Measurements from ENCODE around the gene CADM3. TPM values are rescaled to one million over a fixed set of nuclear protein-coding genes. Genes with fewer than 3 reads are reported as not detected.

CADM3 gene
- total RNA-seq, 2 donors from 2014 or later, result not detected

DNA sequence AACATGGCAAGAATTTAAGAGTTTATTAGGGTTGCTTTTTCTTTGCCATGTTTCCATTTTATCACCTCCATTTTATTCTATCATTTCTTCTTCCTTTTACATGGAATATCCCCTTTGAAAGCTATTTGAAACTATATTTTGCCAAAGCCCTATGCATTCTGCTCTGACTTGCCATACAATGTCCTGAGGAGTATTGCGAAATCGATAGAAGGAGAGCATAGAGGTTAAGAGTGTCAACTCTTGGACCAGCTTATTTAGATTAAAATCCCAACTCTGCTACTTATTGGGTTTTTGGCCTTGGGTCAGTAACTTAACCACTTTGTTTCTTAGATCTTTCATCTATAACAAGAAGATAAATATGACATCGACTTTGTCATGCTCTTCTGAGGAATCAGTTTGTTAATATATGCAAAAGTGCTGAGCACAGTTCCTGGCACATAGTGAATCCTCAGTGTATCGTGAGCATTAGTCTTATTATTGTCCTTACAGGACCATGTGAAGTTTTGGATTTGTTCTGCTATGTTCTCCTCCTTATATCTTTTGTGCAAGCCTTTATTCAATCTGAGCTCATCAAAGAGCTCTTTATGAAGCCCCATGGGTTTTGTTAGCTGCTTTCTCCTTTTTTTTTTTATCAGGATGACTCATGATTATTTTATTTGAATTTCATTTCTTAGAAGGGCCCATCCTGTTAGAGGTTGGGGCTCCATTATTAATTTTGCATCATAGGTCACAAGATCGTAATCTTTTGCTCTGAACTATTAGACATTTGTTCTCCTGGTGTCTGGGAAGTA is 50.9 kb downstream of the CADM3 start:
- no peak for ATAC-seq (replicated peaks in 1 of 2)
- no peaks in the 10 kb centered on the region for H3K4me1 Mint-ChIP-seq (ENCODE audit: low read depth)
- no peaks in the 10 kb centered on the region for H3K9me3 Mint-ChIP-seq
- DNase-seq, result no peak
- no peak overlapping the region for H3K27ac Mint-ChIP-seq
- no peak overlapping the region for H3K4me3 Mint-ChIP-seq
- no peaks in the 10 kb centered on the region for H3K36me3 Mint-ChIP-seq (ENCODE audit: insufficient read depth in 2 of 2)
- peaks cover 12% of the 10 kb centered on the region for H3K27me3 Mint-ChIP-seq (ENCODE audit: low read depth)

GRCh38 chr1:159223004-159223403 is 51.6 kb downstream of the CADM3 start:
- Mint-ChIP-seq H3K4me1 (ENCODE audit: low read depth) (no peaks in the 10 kb centered on the region), H3K27me3 (ENCODE audit: low read depth) (peaks cover 12% of the 10 kb centered on the region), H3K9me3 (no peaks in the 10 kb centered on the region), H3K36me3 (ENCODE audit: insufficient read depth in 2 of 2) (no peaks in the 10 kb centered on the region), H3K27ac (no peak overlapping the region), H3K4me3 (no peak overlapping the region)
- ATAC-seq (replicated peaks in 1 of 2) (no peak), DNase-seq (no peak)

GRCh38 chr1:159228554-159228953 is 57.1 kb downstream of the CADM3 start:
- DNase-seq (no peak), ATAC-seq (replicated peaks in 1 of 2) (no peak)
- Mint-ChIP-seq H3K27ac (no peak overlapping the region), H3K4me1 (ENCODE audit: low read depth) (no peaks in the 10 kb centered on the region), H3K4me3 (no peak overlapping the region), H3K36me3 (ENCODE audit: insufficient read depth in 2 of 2) (no peaks in the 10 kb centered on the region), H3K9me3 (no peaks in the 10 kb centered on the region), H3K27me3 (ENCODE audit: low read depth) (peaks cover 12% of the 10 kb centered on the region)

DNA sequence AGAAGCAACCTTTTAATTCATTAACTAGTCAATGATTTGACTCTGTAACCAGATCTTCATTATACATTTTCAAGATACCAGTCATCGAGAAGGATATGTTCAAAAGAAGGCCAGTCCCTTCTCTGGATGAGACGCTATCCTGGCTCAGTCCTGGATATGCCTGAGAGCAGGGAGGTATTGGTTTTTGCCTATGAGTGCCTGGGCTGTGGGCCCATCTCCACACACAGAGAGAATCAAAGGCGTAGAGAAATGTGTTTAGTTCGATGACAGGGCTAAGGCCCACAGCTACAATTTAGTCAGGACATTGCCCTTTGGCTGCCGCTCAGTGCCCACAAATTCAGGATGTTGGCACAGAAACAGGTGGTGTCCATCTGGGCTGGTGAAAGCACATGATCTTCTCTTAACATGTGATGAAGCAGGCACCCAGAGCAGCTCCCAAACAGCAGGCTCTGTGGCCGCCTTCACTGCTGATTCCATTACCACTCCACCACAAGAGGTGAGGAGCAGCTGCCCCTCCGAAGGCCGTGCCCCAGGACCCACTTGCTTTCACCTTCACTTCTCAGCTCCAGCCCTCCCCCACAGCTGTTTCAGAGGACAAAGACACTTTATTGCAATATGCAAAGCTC is 58.0 kb downstream of the CADM3 start:
- no peak overlapping the region for H3K4me3 Mint-ChIP-seq
- H3K27me3 Mint-ChIP-seq (ENCODE audit: low read depth), result peaks cover 12% of the 10 kb centered on the region
- H3K4me1 Mint-ChIP-seq (ENCODE audit: low read depth), result no peaks in the 10 kb centered on the region
- H3K9me3 Mint-ChIP-seq, result no peaks in the 10 kb centered on the region
- H3K36me3 Mint-ChIP-seq (ENCODE audit: insufficient read depth in 2 of 2), result no peaks in the 10 kb centered on the region
- ATAC-seq (replicated peaks in 1 of 2), result no peak
- no peak overlapping the region for H3K27ac Mint-ChIP-seq
- DNase-seq, result no peak

GRCh38 chr1:159229896-159230295 is 58.5 kb downstream of the CADM3 start:
- Mint-ChIP-seq H3K9me3 (peaks cover 0 to 1% of the 10 kb centered on the region in 2 donors), H3K36me3 (ENCODE audit: insufficient read depth in 2 of 2) (no peaks in the 10 kb centered on the region), H3K27ac (no peak overlapping the region), H3K27me3 (ENCODE audit: low read depth) (peaks cover 12% of the 10 kb centered on the region), H3K4me3 (no peak overlapping the region), H3K4me1 (ENCODE audit: low read depth) (no peaks in the 10 kb centered on the region)
- no peak for ATAC-seq (replicated peaks in 1 of 2)
- DNase-seq, result no peak

DNA sequence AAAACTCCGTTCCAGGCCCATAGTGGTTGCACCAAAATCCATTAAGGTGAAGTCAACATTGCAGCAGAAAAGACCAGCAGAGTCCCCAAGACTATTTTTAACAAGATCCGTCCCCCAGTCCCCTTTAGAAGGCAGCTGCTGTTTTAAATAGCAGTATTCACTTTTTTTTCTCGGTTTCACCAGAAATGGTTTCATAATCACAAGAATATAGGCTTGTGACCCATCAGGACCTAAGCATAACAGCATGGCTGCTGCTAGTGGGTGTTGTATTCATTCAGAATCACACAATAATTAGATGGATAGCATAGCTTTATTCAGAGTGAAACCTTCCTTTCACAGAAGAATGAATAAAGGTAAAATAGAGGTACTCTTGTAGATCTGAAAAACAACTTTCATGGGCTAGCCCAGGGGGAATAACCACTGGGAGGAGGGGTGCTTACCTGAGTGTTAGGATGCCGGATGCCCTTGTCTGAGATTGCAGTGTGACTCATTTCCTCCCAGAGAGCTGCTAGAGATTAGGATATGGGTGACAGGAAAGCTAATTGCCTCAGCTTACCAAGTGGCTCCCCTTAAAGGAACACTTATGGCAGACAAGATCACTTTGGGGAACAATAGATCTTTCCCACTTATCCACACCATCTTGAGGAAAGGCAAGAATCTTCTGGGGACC is 68.3 kb downstream of the CADM3 start:
- no peak for DNase-seq
- Mint-ChIP-seq H3K4me3 (no peak overlapping the region), H3K36me3 (ENCODE audit: insufficient read depth in 2 of 2) (no peaks in the 10 kb centered on the region), H3K4me1 (ENCODE audit: low read depth) (no peaks in the 10 kb centered on the region), H3K27me3 (ENCODE audit: low read depth) (peaks cover 22% of the 10 kb centered on the region), H3K9me3 (peaks cover 2 to 3% of the 10 kb centered on the region in 2 donors), H3K27ac (no peak overlapping the region)
- ATAC-seq (replicated peaks in 1 of 2), result peak; percentile 31 to 35

- peaks cover 44% of the 10 kb centered on the region for H3K27me3 Mint-ChIP-seq (ENCODE audit: low read depth)
Measured at GRCh38 chr1:159247266-159247665, 75.9 kb downstream of the CADM3 start.

DNA sequence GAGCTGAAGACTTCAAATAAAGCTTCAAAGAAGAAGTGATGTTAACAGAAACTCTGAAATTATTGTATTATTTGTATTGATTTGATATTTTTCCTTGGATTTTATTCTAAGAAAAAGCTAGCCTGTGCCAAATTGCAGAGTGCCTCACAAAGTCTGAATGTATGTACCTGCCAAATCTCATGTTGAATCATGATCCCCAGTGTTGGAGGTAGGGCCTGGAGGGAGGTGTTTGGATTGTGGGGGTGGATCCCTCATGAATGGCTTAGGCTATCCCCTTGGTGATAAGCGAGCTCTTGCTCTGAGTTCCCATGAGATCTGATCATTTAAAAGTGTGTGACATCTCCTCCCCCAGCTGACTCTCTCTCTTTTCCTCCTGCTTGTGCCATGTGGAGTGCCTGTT is 76.9 kb downstream of the CADM3 start:
- no peak for DNase-seq
- Mint-ChIP-seq H3K36me3 (ENCODE audit: insufficient read depth in 2 of 2) (no peaks in the 10 kb centered on the region), H3K27ac (no peak overlapping the region), H3K4me1 (ENCODE audit: low read depth) (no peaks in the 10 kb centered on the region), H3K4me3 (no peak overlapping the region), H3K9me3 (no peaks in the 10 kb centered on the region), H3K27me3 (ENCODE audit: low read depth) (peaks cover 38% of the 10 kb centered on the region)
- ATAC-seq (replicated peaks in 1 of 2), result no peak

More at GRCh38 chr1:159247266-159247665, 75.9 kb downstream of the CADM3 start:
- H3K9me3 Mint-ChIP-seq, result no peaks in the 10 kb centered on the region
- no peak overlapping the region for H3K27ac Mint-ChIP-seq
- no peaks in the 10 kb centered on the region for H3K36me3 Mint-ChIP-seq (ENCODE audit: insufficient read depth in 2 of 2)
- H3K4me1 Mint-ChIP-seq (ENCODE audit: low read depth), result no peaks in the 10 kb centered on the region
- no peak for ATAC-seq (replicated peaks in 1 of 2)
- no peak for DNase-seq
- no peak overlapping the region for H3K4me3 Mint-ChIP-seq

DNA sequence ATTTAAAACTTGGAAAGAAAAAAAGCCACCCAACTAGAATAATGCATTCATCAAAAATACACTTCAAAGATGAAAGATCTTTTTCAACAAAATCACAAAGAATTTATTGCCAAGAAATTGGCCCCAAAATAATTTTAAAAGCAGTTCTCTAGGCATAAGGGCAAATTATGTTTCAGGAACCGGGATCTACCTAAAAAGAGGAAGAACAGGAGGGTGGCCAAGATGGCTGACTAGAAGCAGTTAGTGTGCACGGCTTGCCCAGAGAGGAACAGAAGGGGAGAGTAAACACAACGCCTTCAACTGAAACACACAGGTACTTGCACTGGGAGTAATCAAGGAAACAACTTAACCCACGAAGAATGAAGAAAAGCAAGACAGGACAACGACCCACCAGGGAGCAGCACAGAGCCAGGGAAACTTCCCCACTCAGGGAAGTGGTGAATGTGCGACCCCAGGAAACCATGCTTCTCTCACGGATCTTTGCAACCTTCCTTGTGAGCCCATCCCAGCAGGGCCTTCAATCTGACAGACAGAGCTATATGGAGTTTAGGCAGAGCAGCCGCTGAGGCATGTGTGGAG is 79.3 kb downstream of the CADM3 start:
- Mint-ChIP-seq H3K27me3 (ENCODE audit: low read depth) (peaks cover 37% of the 10 kb centered on the region), H3K36me3 (ENCODE audit: insufficient read depth in 2 of 2) (no peaks in the 10 kb centered on the region), H3K27ac (no peak overlapping the region), H3K4me3 (no peak overlapping the region), H3K4me1 (ENCODE audit: low read depth) (no peaks in the 10 kb centered on the region), H3K9me3 (no peaks in the 10 kb centered on the region)
- DNase-seq (no peak), ATAC-seq (replicated peaks in 1 of 2) (no peak)

Other genes starting within 250 kb of the CADM3 start
- gene PYHIN1, start 240.1 kb upstream of the CADM3 start, total RNA-seq, result 10 to 100 TPM; 11.5 to 23.0 TPM
- gene IFI16, start 161.7 kb upstream of the CADM3 start, total RNA-seq, result 100 to 1,000 TPM; 311 to 326 TPM
- gene AIM2, start 94.8 kb upstream of the CADM3 start, total RNA-seq, result 100 to 1,000 TPM in 1 of 2 donors, 10 to 100 TPM in 1; 37.6 to 103 TPM
- gene ACKR1, start 33.3 kb downstream of the CADM3 start, total RNA-seq, result not detected
- gene FCER1A, start 130.7 kb downstream of the CADM3 start, total RNA-seq, result not detected

Data from activated T-cell treated with anti-CD3 and anti-CD28 coated beads, Interleukin-2, amount 50 U/mL, for 72 hours (primary cell).